HepG2 (cell line): ENCODE measurements around the gene KIF13A. TPM values are rescaled to one million over a fixed set of nuclear protein-coding genes. Genes with fewer than 3 reads are reported as not detected.

Source experiments
- ASH2L ChIP-seq: fragments of 300-600, 200-600 bp; sonication (generic); IDR thresholded peaks from 2 replicates; pipeline ENCODE4 v1.7.0; 2017; ENCODE audit warnings: low read depth, mild to moderate bottlenecking, moderate library complexity, mixed read lengths, low read length; ENCODE audit not compliant: insufficient read length
- GATA4 ChIP-seq: sonication (generic); IDR thresholded peaks from 2 replicates; pipeline ENCODE4 v1.6.1; 2016; ENCODE audit warnings: antibody characterized with exemption, low read depth, borderline replicate concordance
- GPN1 ChIP-seq: sonication (generic); formaldehyde crosslinking; IDR thresholded peaks from 2 replicates; pipeline ENCODE4 v1.5.1; 2020; ENCODE audit warnings: missing genetic modification reagents, borderline replicate concordance
- HCFC1 ChIP-seq: fragments of 150-350 bp; IDR thresholded peaks from 2 replicates; pipeline ENCODE4 v1.6.1; 2014; ENCODE audit warnings: low read depth, low read length
- HNF4G ChIP-seq, 2 experiments: sonication (generic) in 1 of 2; formaldehyde crosslinking in 1 of 2; IDR thresholded peaks; 2 replicates each; pipeline versions ENCODE4 v1.4.0 to v1.6.1; 2011 to 2020; ENCODE audit warnings: borderline replicate concordance in 2 of 2, low read depth in 2 of 2, mild to moderate bottlenecking in 2 of 2, low read length in 1 of 2, missing genetic modification reagents in 1 of 2, moderate library complexity in 1 of 2
- IKZF4 ChIP-seq: sonication (generic); formaldehyde crosslinking; IDR thresholded peaks from 2 replicates; pipeline ENCODE4 v1.5.1; 2020; ENCODE audit warnings: borderline replicate concordance, mild to moderate bottlenecking, low read depth, missing genetic modification reagents; ENCODE audit errors: not compliant biosample characterization
- NFE2L2 ChIP-seq: fragments of 150-350 bp; IDR thresholded peaks from 2 replicates; pipeline ENCODE4 v1.6.1; 2014; ENCODE audit warnings: low read length
- NR1H2 ChIP-seq: sonication (generic); formaldehyde crosslinking; IDR thresholded peaks from 2 replicates; pipeline ENCODE4 v1.8.1; 2022; ENCODE audit warnings: low read depth, missing genetic modification reagents, borderline replicate concordance
- NR2F6 ChIP-seq, 2 experiments: IDR thresholded peaks; 2 replicates each; pipeline ENCODE4 v1.6.1; 2016; ENCODE audit warnings: antibody characterized with exemption in 1 of 2, mild to moderate bottlenecking in 1 of 2
- PAX8 ChIP-seq: sonication (generic); formaldehyde crosslinking; IDR thresholded peaks from 2 replicates; pipeline ENCODE4 v1.8.0; 2022; ENCODE audit warnings: mild to moderate bottlenecking, missing genetic modification reagents, borderline replicate concordance
- POLR2A ChIP-seq, 2 experiments: IDR thresholded peaks; 2 replicates each; pipeline ENCODE4 v1.6.1; 2011; ENCODE audit warnings: low read depth in 2 of 2, low read length in 2 of 2, mild to moderate bottlenecking in 1 of 2, moderate library complexity in 1 of 2; ENCODE audit not compliant: insufficient read depth in 1 of 2
- SMAD1 ChIP-seq: sonication (generic); formaldehyde crosslinking; IDR thresholded peaks from 2 replicates; pipeline ENCODE4 v1.4.0; 2020; ENCODE audit warnings: missing genetic modification reagents, low read depth, mild to moderate bottlenecking, borderline replicate concordance
- SNRNP70 ChIP-seq: fragments of 200-400 bp; formaldehyde crosslinking; IDR thresholded peaks from 2 replicates; pipeline ENCODE4 v1.6.1; 2017; ENCODE audit warnings: mild to moderate bottlenecking, low read depth, low read length, moderate library complexity
- TBX2 ChIP-seq: sonication (generic); formaldehyde crosslinking; IDR thresholded peaks from 2 replicates; pipeline ENCODE4 v1.5.0; 2020; ENCODE audit warnings: missing genetic modification reagents, mild to moderate bottlenecking, borderline replicate concordance
- ZBTB8A ChIP-seq: sonication (generic); formaldehyde crosslinking; IDR thresholded peaks from 2 replicates; pipeline ENCODE4 v1.4.0; 2020; ENCODE audit warnings: mild to moderate bottlenecking, low read depth, missing genetic modification reagents, borderline replicate concordance
- ZNF12 ChIP-seq: sonication (generic); formaldehyde crosslinking; IDR thresholded peaks from 2 replicates; pipeline ENCODE4 v1.5.0; 2020; ENCODE audit warnings: missing genetic modification reagents
- ZNF207 ChIP-seq: fragments of 450-650 bp; IDR thresholded peaks from 2 replicates; pipeline ENCODE4 v1.6.1; 2016; ENCODE audit warnings: antibody characterized with exemption, borderline replicate concordance
- ZNF333 ChIP-seq: sonication (generic); formaldehyde crosslinking; IDR thresholded peaks from 2 replicates; pipeline ENCODE4 v1.4.0; 2020; ENCODE audit warnings: mild to moderate bottlenecking, missing genetic modification reagents, borderline replicate concordance
- ZNF530 ChIP-seq: sonication (generic); formaldehyde crosslinking; IDR thresholded peaks from 2 replicates; pipeline ENCODE4 v1.5.0; 2020; ENCODE audit warnings: low read depth, mild to moderate bottlenecking, missing genetic modification reagents
- ZNF724P ChIP-seq: sonication (generic); formaldehyde crosslinking; IDR thresholded peaks from 2 replicates; pipeline ENCODE4 v1.8.0; 2022; ENCODE audit warnings: missing genetic modification reagents, borderline replicate concordance
- ZNF75D ChIP-seq: sonication (generic); formaldehyde crosslinking; IDR thresholded peaks from 2 replicates; pipeline ENCODE4 v1.8.1; 2023; ENCODE audit warnings: missing genetic modification reagents, mild to moderate bottlenecking, borderline replicate concordance
- ZNF781 ChIP-seq: sonication (generic); formaldehyde crosslinking; IDR thresholded peaks from 2 replicates; pipeline ENCODE4 v1.5.1; 2020; ENCODE audit warnings: borderline replicate concordance, mild to moderate bottlenecking, missing genetic modification reagents; ENCODE audit errors: not compliant biosample characterization
- ZNF839 ChIP-seq: sonication (generic); formaldehyde crosslinking; IDR thresholded peaks from 2 replicates; pipeline ENCODE4 v1.4.0; 2020; ENCODE audit warnings: missing genetic modification reagents, mild to moderate bottlenecking, borderline replicate concordance
- ZSCAN30 ChIP-seq: sonication (generic); formaldehyde crosslinking; IDR thresholded peaks from 2 replicates; pipeline ENCODE4 v1.5.0; 2020; ENCODE audit warnings: mild to moderate bottlenecking, missing genetic modification reagents
- polyA plus RNA-seq, 8 experiments: library from polyadenylated mRNA; depleted of rRNA in 3 of 8; stranded (reverse) in 7 of 8; unstranded in 1 of 8; fragments of >200 nt; fragmentation: Illumina TruSeq in 4 of 8; extraction: Trizol in 4 of 8; gene quantifications; 2 replicates each; pipeline versions ENCODE4 v1.2.1 to v1.2.3, GENCODE V29; 2011 to 2016; ENCODE audit warnings: low read depth in 4 of 8, missing spikeins in 1 of 8, mixed read lengths in 1 of 8; ENCODE audit not compliant: insufficient read depth in 1 of 8
- total RNA-seq, 5 experiments: library from RNA; depleted of rRNA; stranded (reverse); fragments of >200 nt; fragmentation: Illumina TruSeq; extraction: Trizol; gene quantifications; 2 replicates each; pipeline ENCODE4 v1.2.3, GENCODE V29; 2016; ENCODE audit warnings: low read depth in 1 of 5
- TF ChIP-seq, protein P1 (sequence below): sonication (generic); formaldehyde crosslinking; IDR thresholded peaks from 2 replicates; pipeline ENCODE4 v1.4.0; 2020; ENCODE audit warnings: missing genetic modification reagents
- TF ChIP-seq, protein P2 (sequence below): sonication (generic); formaldehyde crosslinking; IDR thresholded peaks from 2 replicates; pipeline ENCODE4 v1.4.0; 2020; ENCODE audit warnings: low read depth, mild to moderate bottlenecking, missing genetic modification reagents
- TF ChIP-seq, protein P3 (sequence below): IDR thresholded peaks from 2 replicates; pipeline ENCODE4 v1.6.1; 2016; ENCODE audit warnings: low read depth, borderline replicate concordance

Gene KIF13A
- total and polyA plus RNA-seq, 2 of the 13 experiments (the other 11 are each of a cell fraction or from before 2014, with no cell fraction given): 21.1 to 37.2 TPM

DNA sequence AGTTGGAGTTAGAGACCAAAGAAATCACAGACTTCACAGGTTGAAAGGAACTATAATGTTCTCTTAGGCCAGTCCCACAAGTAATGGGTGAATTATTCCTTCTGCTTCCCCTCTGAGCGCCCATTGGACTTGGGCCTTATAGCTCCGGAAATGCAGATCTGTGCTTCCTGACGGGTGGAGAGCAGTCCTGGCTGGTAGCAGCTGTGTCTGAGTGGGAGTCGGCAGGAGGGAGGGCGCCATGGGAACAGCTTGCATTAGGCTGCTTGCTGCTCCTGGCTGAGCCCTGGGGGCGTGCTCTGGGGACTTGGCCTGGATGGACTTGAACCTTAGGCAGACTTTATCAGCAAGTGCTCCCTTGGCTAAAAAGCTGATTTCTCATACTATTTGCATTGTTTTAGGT lies 262.4 kb downstream of the KIF13A start (continued):
- peak; percentile 46; the same call in 1 of the 2 replicates for TF ChIP-seq ZNF12
- no peak for TF ChIP-seq ZBTB8A (CRISPR knock-in tag)
- TF ChIP-seq ZNF781 (CRISPR knock-in tag): no peak
- TF ChIP-seq IKZF4 (CRISPR knock-in tag): no peak
- TF ChIP-seq ZNF75D: no peak
- TF ChIP-seq NR2F6 (IDR thresholded peaks at IDR 0.05): no peak
- TF ChIP-seq NR2F6 (CRISPR knock-in tag; IDR thresholded peaks at IDR 0.05): peak; percentile 30; the same call in 1 of the 2 replicates
- no peak for TF ChIP-seq SNRNP70
- no peak; the same call in 1 of the 2 replicates for TF ChIP-seq HNF4G (IDR thresholded peaks at IDR 0.05; ENCODE audit: borderline replicate concordance, low read depth, low read length)
- TF ChIP-seq HNF4G (CRISPR knock-in tag; IDR thresholded peaks at IDR 0.05; ENCODE audit: borderline replicate concordance, low read depth): peak; percentile 52; the same call in 1 of the 2 replicates
- TF ChIP-seq GPN1 (CRISPR knock-in tag): no peak
- TF ChIP-seq ZNF530: no peak
- TF ChIP-seq ZNF724P: no peak
- no peak for TF ChIP-seq PAX8 (CRISPR knock-in tag)
- TF ChIP-seq NFE2L2: no peak
- TF ChIP-seq TBX2: 0 out of 2 replicates have a peak, but pooled peaks have one; percentile 20
- no peak for TF ChIP-seq ZNF333 (CRISPR knock-in tag)
- no peak for TF ChIP-seq HCFC1
- TF ChIP-seq, protein P1, sequence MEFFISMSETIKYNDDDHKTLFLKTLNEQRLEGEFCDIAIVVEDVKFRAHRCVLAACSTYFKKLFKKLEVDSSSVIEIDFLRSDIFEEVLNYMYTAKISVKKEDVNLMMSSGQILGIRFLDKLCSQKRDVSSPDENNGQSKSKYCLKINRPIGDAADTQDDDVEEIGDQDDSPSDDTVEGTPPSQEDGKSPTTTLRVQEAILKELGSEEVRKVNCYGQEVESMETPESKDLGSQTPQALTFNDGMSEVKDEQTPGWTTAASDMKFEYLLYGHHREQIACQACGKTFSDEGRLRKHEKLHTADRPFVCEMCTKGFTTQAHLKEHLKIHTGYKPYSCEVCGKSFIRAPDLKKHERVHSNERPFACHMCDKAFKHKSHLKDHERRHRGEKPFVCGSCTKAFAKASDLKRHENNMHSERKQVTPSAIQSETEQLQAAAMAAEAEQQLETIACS: no peak
- TF ChIP-seq ZNF207: no peak
- no peak; the same call in 1 of the 2 replicates for TF ChIP-seq SMAD1 (CRISPR knock-in tag)
- TF ChIP-seq, protein P2, sequence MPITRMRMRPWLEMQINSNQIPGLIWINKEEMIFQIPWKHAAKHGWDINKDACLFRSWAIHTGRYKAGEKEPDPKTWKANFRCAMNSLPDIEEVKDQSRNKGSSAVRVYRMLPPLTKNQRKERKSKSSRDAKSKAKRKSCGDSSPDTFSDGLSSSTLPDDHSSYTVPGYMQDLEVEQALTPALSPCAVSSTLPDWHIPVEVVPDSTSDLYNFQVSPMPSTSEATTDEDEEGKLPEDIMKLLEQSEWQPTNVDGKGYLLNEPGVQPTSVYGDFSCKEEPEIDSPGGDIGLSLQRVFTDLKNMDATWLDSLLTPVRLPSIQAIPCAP (CRISPR knock-in tag): no peak
- no peak for TF ChIP-seq ZSCAN30 (CRISPR knock-in tag)
- no peak for TF ChIP-seq ASH2L
- TF ChIP-seq ZNF839: no peak
- no peak for TF ChIP-seq POLR2A (IDR thresholded peaks at IDR 0.05; ENCODE audit: insufficient read depth in 1 of 2, low read depth in 2 of 2, low read length in 2 of 2)
- TF ChIP-seq NR1H2 (CRISPR knock-in tag): no peak
- TF ChIP-seq, protein P3, sequence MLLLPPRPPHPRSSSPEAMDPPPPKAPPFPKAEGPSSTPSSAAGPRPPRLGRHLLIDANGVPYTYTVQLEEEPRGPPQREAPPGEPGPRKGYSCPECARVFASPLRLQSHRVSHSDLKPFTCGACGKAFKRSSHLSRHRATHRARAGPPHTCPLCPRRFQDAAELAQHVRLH: no peak; the same call in 1 of the 2 replicates
- TF ChIP-seq GATA4: no peak
